Right lobe of liver (tissue), 6 donors: Measurements from ENCODE around the gene AICDA. TPM values are rescaled to one million over a fixed set of nuclear protein-coding genes. Genes with fewer than 3 reads are reported as not detected.

Source experiments
- ATAC-seq, 4 donors: fragments of 200-7000 bp; cut with Tn5 transposase; one replicate each; pipeline ENCODE4 v1.9.1; 2020; ENCODE audit warnings: mild to moderate bottlenecking in 4 of 4, moderate library complexity in 4 of 4
- DNase-seq, 3 donors: peaks; one replicate each; pipeline ENCODE4 v3.0.0-alpha.2; 2020
- H3K27ac ChIP-seq, 3 donors: fragments of 200-600 bp; one replicate each; pipeline ENCODE4 v1.8.0; 2022
- H3K27me3 ChIP-seq, 2 donors: fragments of 200-600 bp; one replicate each; pipeline ENCODE4 v1.8.0; 2022
- H3K36me3 ChIP-seq, 4 donors: fragments of 200-600 bp; sonication (generic) in 1 of 4; one replicate each; pipeline versions ENCODE4 v1.5.1 to v1.8.0; 2017 to 2022; ENCODE audit warnings: control low read depth in 1 of 4
- H3K4me1 ChIP-seq, 4 donors: fragments of 200-600 bp; sonication (generic) in 1 of 4; one replicate each; pipeline versions ENCODE4 v1.5.1 to v1.8.0; 2017 to 2022; ENCODE audit warnings: control low read depth in 1 of 4
- H3K4me3 ChIP-seq, 3 donors: fragments of 200-600 bp; one replicate each; pipeline ENCODE4 v1.8.0; 2022
- H3K9me3 ChIP-seq, 4 donors: fragments of 200-600 bp; sonication (generic) in 1 of 4; one replicate each; pipeline versions ENCODE4 v1.5.1 to v1.8.0; 2017 to 2022; ENCODE audit warnings: control low read depth in 1 of 4
- CTCF ChIP-seq, 4 donors: fragments of 200-600 bp in 3 of 4; fragments of 450-650 bp in 1 of 4; IDR thresholded peaks; one replicate each; pipeline versions ENCODE4 v1.5.1 to v1.8.0; 2016 to 2022; ENCODE audit warnings: antibody characterized with exemption in 4 of 4, mild to moderate bottlenecking in 2 of 4
- POLR2A ChIP-seq: fragments of 450-650 bp; IDR thresholded peaks from one replicate; pipeline ENCODE4 v1.6.1; 2017; ENCODE audit warnings: antibody characterized with exemption, mild to moderate bottlenecking
- WGBS: methylation state at CpG from one replicate; pipeline ENCODE4 v1.1.6; 2018; ENCODE audit warnings: low coverage, low lambda C conversion rate; ENCODE audit not compliant: insufficient coverage; ENCODE audit errors: missing lambda C conversion rate; 5-methylcytosine and 5-hydroxymethylcytosine counted together
- intact Hi-C, 2 donors: fragments of 100-400 bp; cut with DNase I; formaldehyde crosslinking; loops; one replicate each; pipeline versions ENCODE4 v1.11.2 to v1.14.1; 2022
- small RNA-seq, 2 experiments: library from RNA; depleted of rRNA; stranded (forward); fragments of <200 nt; gene quantifications; one replicate each; pipeline ENCODE3, GENCODE V24; 2016
- total RNA-seq, 6 experiments: library from RNA; depleted of rRNA in 2 of 6; stranded (reverse); fragments of >200 nt in 2 of 6; fragmentation: NEBNext Ultra II Directional in 3 of 6; extraction: Animal tissue kit (Norgen Biotek cat#: 25700) in 3 of 6; gene quantifications; one replicate each; pipeline versions ENCODE4 v1.1.0 to v1.2.4, GENCODE V29; 2016 to 2023
- donor health status: DM: no; HTN: yes; CAD: no.
- donor health status: DM: no; HTN: no; CAD: no.
- donor health status: DM: no; HTN: no; CAD: no.
- donor health status: DM: no; HTN: yes; CAD: no.
- donor health status: DM: no; HTN: yes; CAD: no.

AICDA gene
- total RNA-seq, 6 experiments from 2014 or later = not detected

- Histone ChIP-seq H3K27ac (no peak overlapping the region), H3K36me3 (no peaks in the 10 kb centered on the region), H3K4me1 (no peaks in the 10 kb centered on the region), H3K27me3 (no peaks in the 10 kb centered on the region), H3K9me3 (no peaks in the 10 kb centered on the region), H3K4me3 (no peak overlapping the region)
- WGBS = 77% methylated on average over 5 of the region's 5 CpGs
- no peak for ATAC-seq
- intact Hi-C loops = no loop called here
- no peak for TF ChIP-seq POLR2A
- no peak for TF ChIP-seq CTCF (IDR thresholded peaks at IDR 0.05)
- DNase-seq = no peak
Measured at GRCh38 chr12:8554451-8555195, 58.0 kb downstream of the AICDA start.

- ATAC-seq (no peak), DNase-seq (no peak)
- TF ChIP-seq POLR2A (no peak), CTCF (IDR thresholded peaks at IDR 0.05) (no peak)
- H3K4me1 ChIP-seq = no peaks in the 10 kb centered on the region
- H3K27ac ChIP-seq = no peak overlapping the region
- WGBS = 71% methylated on average over 6 of the region's 6 CpGs
- no peaks in the 10 kb centered on the region for H3K27me3 ChIP-seq
- no peaks in the 10 kb centered on the region for H3K36me3 ChIP-seq
- intact Hi-C loops = no loop called here
- H3K4me3 ChIP-seq = no peak overlapping the region
- no peaks in the 10 kb centered on the region for H3K9me3 ChIP-seq
Measured at GRCh38 chr12:8553088-8553627, 59.5 kb downstream of the AICDA start.

Small RNA genes lying within 50 kb of the gene (small RNA-seq; reads per million reads assigned to genes)
- 0 reads per million in 2 experiments for gene RF00019
- gene RF00564 = 0 reads per million in 2 experiments

Other genes with a start within 250 kb of the AICDA start
- not detected for gene CLEC6A, start 156.9 kb downstream of the AICDA start, total RNA-seq
- under 1 TPM in 3 of 6 experiments, not detected in 3; 0.09 to 0.43 (median 0.16) TPM for gene CLEC4D, start 99.4 kb downstream of the AICDA start, total RNA-seq
- 1 to 10 TPM in 3 of 6 experiments, under 1 TPM in 3; 0.42 to 3.1 (median 0.99) TPM for gene CLEC4E, start 72.0 kb downstream of the AICDA start, total RNA-seq
- under 1 TPM in 2 of 6 experiments, not detected in 4; 0.12 to 0.39 TPM for gene MFAP5, start 50.0 kb upstream of the AICDA start, total RNA-seq
- gene RIMKLB, start 85.1 kb upstream of the AICDA start, total RNA-seq = 1 to 10 TPM; 1.3 to 4.7 (median 2.6) TPM
- gene A2ML1, start 209.8 kb upstream of the AICDA start, total RNA-seq = under 1 TPM in 1 of 6 experiments, not detected in 5; 0.07 TPM